HG03521 (cell line): ENCODE results near the gene KIR3DL3.
"Not testable (repeated sequence)": the region's sequence is repeated elsewhere in the genome, so short reads cannot be mapped to it uniquely, and the experiment has no call there.

ENCODE experiments used
- ATAC-seq: cut with Tn5 transposase; IDR thresholded peaks from one replicate; pipeline ENCODE4 v1.9.1; 2021; ENCODE audit warnings: mild to moderate bottlenecking, moderate library complexity; ENCODE audit not compliant: unreplicated experiment

KIR3DL3 gene

DNA sequence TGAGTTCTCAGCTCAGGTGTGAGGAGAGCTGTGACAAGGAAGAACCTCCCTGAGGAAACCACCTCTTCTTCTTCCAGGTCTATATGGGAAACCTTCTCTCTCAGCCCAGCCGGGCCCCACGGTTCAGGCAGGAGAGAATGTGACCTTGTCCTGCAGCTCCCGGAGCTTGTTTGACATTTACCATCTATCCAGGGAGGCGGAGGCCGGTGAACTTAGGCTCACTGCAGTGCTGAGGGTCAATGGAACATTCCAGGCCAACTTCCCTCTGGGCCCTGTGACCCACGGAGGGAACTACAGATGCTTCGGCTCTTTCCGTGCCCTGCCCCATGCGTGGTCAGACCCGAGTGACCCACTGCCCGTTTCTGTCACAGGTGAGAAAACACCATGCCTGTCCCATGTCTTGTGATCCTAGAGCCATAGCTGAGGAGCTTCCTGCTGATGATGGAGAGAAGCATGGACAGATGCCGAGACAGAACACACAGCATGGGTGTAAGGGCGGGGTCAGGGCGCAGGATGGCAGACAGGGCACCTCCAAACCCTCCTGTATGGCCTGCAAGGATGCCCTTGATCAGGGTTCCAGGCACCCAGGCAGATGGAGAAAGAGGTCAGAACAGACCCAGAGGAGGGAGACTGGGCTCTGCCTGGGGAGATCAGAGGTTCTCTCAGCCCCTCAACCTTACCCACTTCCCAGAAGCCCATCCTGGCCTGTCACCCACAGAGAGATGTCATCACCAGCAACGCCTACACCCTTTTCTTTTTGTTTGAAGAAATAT lies 5.4 kb downstream of the KIR3DL3 start:
- no peak for ATAC-seq

DNA sequence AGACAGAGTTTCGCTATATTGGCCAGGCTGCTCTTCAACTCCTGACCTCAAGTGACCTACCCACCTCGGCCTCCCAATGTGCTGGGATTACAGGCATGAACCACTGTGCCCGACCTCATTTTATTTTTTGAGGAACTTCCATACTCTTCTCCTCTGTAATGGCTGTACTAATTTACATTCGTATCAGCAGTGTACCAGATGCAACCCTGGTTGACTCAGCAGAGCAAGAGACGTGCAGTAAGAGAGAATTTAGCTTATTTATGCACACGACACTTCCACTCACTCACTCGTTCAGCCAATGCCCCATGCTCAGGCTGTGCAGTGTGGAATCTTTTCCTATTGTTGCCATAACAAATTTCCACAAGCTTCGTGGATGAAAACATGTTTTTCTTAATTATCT lies 6.9 kb downstream of the KIR3DL3 start:
- no peak for ATAC-seq

DNA sequence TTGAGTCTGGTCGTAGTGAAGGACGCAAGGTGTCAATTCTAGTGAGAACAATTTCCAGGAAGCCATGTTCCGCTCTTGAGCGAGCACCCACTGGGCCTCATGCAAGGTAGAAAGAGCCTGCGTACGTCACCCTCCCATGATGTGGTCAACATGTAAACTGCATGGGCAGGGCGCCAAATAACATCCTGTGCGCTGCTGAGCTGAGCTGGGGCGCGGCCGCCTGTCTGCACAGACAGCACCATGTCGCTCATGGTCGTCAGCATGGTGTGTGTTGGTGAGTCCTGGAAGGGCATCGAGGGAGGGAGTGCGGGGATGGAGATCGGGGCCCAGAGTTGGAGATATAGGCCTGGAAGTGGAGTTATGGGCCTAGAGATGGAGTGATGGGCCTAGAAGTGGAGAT lies 14.1 kb downstream of the KIR3DL3 start, which contains the start of gene KIR2DL3:
Gene KIR2DL3, plus strand, starts transcription at position 208 of the 400 bp plus-strand sequence. Its CDS starts 33 bp downstream, at position 241.
- not testable (repeated sequence) for ATAC-seq

DNA sequence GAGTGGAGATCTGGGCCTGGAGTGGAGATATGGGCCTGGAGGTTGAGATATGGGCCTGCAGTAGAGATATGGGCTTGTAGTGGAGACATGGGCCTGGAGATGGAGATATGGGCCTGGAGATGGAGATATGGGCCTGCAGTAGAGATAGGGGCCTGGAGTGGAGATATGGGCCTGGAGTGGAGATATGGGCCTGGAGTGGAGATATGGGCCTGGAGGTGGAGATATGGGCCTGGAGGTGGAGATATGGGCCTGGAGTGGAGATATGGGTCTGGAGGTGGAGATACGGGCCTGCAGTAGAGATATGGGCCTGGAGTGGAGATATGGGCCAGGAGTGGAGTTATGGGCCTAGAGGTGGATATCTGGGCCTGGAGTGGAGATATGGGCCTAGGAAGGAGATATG lies 14.5 kb downstream of the KIR3DL3 start:
- no peak for ATAC-seq

- ATAC-seq, result no peak
Observed at GRCh38 chr19:54739587-54740497, 15.6 kb downstream of the KIR3DL3 start.

DNA sequence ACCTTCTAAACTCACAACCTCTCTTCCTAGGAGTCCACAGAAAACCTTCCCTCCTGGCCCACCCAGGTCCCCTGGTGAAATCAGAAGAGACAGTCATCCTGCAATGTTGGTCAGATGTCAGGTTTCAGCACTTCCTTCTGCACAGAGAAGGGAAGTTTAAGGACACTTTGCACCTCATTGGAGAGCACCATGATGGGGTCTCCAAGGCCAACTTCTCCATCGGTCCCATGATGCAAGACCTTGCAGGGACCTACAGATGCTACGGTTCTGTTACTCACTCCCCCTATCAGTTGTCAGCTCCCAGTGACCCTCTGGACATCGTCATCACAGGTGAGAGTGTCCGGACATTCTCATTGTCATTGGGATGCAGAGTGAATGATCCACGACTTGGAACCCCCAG lies 17.7 kb downstream of the KIR3DL3 start:
- not testable (repeated sequence) for ATAC-seq

DNA sequence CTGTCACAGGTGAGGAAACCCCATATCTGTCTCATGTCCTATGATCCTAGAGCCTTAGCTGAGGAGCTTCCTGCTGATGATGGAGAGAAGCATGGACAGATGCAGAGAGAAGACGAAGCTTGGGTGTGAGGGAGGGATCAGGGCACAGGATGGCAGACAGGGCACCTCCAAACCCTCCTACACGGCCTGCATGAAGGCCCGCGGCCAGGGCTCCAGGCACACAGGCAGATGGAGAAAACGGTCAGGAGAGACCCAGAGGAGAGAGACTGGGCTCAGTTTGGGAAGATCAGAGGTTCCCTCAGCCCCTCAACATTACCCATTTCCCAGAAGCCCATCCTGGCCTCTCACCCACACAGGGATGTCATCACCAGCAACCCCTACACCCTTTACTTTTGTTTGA lies 19.8 kb downstream of the KIR3DL3 start:
- ATAC-seq, result not testable (repeated sequence)

- ATAC-seq, result not testable (repeated sequence)
Observed at GRCh38 chr19:54747614-54748322, 23.5 kb downstream of the KIR3DL3 start.

DNA sequence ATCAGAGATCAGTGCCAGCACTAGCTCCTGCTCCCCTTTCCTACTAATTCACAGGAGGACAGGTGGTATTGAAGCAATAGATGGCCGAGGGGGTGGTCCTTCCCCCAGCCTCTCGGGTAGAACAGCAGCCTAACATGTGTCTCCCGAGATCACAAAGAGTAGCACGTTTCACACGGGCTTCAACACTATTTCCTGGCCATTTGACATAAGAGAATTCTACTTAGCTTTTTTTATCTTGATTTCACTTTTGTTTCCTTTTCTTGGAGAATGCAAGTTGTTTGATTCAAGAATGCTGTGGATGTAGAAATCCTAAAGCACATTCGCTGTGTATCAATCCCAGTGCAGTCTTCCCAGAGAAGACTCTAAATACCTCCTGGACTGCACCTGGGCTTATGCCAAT lies 26.0 kb downstream of the KIR3DL3 start:
- not testable (repeated sequence) for ATAC-seq

DNA sequence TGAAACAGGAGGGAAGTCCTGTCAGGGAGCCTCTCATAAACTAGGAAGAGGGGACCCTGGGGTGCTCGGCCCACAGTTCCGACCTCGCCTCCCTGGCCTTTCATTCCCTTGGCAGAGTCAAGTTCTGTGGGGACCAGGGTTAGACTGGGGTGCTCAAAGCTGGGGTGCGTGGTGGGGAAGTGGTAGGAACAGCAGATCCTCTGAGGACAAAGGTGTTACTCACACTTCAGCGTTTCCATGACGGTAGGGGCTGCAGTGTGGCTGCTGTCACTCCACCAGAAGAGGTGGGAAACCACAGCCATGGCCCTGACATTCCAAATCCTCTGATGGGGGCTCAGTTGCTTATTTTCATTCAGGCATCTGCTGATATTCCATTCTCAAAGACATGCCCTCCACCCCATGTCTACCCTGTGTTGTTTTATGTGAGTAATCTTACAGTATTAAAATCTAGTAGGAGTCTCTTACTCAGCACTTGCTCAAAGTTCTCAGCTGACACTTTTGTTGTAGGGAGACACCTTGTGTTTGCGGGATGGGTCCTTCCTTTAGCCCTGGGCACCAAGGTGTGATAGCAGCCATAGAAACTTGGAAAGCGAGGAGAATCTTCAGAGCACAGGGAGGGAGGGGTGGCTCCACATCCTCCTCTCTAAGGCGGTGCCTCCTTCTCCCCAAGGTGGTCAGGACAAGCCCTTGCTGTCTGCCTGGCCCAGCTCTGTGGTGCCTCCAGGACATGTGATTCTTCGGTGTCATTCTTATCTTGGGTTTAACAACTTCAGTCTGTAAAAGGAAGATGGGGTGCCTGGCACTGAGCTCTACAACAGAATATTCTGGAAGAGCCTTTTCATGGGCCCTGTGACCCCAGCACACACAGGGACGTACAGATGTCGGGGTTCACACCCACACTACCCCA lies 32.2 kb downstream of the KIR3DL3 start:
- not testable (repeated sequence) for ATAC-seq

GRCh38 chr19:54758577-54758976 lies 34.3 kb downstream of the KIR3DL3 start:
- not testable (repeated sequence) for ATAC-seq

GRCh38 chr19:54764219-54764618 lies 40.0 kb downstream of the KIR3DL3 start:
- ATAC-seq, result not testable (repeated sequence)

DNA sequence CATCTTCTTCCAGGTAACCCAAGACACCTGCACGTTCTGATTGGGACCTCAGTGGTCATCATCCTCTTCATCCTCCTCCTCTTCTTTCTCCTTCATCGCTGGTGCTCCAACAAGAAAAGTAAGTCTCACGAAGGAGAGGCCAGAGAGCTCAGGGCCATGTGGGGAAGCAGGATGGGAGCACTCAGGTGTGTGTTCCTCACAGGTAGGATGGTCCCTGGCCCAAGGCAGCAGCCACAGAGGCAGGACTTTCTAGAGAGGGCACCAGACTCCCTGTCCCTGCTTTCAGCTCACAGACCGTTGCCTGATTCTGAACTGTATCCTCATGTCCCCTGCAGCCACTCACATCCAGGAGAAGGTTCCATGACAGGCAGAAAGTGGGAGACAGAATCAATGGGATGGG lies 42.2 kb downstream of the KIR3DL3 start:
- ATAC-seq, result not testable (repeated sequence)

- ATAC-seq, result not testable (repeated sequence)
Observed at GRCh38 chr19:54769646-54770045, 45.4 kb downstream of the KIR3DL3 start, which contains the start of gene KIR2DL1. TSS of gene KIR2DL1 (plus strand) at chr19:54769793. CDS start at chr19:54769851, 58 bp downstream.

GRCh38 chr19:54770511-54770910 lies 46.3 kb downstream of the KIR3DL3 start:
- not testable (repeated sequence) for ATAC-seq

- not testable (repeated sequence) for ATAC-seq
Observed at GRCh38 chr19:54771018-54771960, 47.0 kb downstream of the KIR3DL3 start.

DNA sequence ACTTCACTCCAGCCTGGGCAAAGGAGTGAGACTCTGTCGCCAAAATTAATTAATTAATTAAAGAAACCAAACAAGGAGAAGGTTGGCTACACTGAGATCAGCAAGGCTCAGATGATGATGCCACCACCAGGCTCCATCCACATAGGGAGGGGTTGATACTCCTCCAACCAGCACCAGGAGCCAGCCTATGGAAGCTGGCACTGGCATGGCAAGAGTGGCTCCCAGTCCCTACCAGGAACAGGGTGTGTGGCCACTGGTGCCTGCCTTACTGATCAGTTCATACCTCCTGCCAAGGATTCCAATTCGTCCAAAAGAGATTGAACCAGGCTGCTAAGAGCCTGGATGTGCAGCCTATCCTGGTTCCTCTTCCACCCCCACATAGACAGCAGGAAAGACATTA lies 48.4 kb downstream of the KIR3DL3 start:
- ATAC-seq, result not testable (repeated sequence)

DNA sequence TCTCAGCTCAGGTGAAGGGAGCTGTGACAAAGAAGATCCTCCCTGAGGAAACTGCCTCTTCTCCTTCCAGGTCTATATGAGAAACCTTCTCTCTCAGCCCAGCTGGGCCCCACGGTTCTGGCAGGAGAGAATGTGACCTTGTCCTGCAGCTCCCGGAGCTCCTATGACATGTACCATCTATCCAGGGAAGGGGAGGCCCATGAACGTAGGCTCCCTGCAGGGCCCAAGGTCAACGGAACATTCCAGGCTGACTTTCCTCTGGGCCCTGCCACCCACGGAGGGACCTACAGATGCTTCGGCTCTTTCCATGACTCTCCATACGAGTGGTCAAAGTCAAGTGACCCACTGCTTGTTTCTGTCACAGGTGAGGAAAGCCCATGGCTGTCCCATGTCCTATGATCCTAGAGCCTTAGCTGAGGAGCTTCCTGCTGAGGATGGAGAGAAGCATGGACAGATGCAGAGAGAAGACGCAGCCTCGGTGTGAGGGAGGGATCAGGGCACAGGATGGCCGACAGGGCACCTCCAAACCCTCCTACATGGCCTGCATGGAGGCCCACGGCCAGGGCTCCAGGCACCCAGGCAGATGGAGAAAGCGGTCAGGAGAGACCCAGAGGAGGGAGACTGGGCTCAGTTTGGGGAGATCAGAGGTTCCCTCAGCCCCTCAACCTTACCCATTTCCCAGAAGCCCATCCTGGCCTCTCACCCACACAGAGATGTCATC lies 51.0 kb downstream of the KIR3DL3 start:
- not testable (repeated sequence) for ATAC-seq
